Suppressor macrophage treated with lipopolysaccharide for 1 hour (primary cell): ENCODE measurements around the gene AGPAT2.

ENCODE experiments used
- DNase-seq, 3 donors: peaks; one replicate each; pipeline ENCODE4 v3.0.0-alpha.2; 2020 to 2022

Gene AGPAT2

DNA sequence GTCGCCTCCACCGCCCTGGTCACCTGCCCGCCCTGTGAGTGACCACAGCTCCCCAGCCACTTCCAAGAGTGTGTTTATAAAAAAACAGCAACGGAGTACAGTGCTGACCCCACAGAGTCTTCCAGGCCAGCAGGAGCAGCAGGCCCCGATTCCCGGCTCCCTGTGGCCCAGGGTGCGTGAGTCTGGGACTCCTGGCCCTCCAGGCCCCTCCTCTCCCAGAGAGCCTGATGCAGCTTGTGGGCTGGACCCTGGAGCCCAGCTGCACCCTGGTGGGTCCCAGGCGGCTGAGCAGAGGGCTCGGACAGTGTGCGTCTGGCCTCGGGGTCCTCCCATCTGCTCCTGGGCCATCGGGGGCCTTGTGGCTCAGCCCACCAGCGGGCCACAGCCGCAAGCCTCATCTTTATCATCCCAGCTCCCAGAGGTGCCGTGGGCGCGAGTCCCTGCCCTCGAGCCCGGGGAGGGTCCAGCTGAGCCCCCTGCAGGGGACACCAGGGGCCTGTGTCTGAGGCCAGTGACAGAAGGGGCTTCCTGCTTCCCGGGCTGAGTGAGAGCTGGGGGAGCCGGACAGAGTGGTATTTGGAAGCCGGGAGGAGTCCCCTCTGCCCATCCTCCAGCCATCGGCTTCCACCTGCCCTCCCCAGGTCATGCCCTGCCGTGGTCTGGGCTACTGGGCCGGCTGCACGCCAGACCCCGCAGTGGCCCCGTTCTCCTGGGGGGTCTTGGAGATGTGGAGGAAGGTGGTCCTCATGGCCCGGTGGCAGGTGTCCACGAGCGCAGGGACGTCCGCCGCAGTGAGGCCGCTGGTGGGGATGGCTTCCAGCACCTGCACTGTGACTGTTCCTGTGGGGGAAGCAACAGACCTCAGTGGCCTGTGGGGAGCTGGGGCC lies 13.9 kb downstream of the AGPAT2 start:
- DNase-seq: no peak

GRCh38 chr9:136672431-136673087 lies 14.7 kb downstream of the AGPAT2 start:
- DNase-seq: no peak

DNA sequence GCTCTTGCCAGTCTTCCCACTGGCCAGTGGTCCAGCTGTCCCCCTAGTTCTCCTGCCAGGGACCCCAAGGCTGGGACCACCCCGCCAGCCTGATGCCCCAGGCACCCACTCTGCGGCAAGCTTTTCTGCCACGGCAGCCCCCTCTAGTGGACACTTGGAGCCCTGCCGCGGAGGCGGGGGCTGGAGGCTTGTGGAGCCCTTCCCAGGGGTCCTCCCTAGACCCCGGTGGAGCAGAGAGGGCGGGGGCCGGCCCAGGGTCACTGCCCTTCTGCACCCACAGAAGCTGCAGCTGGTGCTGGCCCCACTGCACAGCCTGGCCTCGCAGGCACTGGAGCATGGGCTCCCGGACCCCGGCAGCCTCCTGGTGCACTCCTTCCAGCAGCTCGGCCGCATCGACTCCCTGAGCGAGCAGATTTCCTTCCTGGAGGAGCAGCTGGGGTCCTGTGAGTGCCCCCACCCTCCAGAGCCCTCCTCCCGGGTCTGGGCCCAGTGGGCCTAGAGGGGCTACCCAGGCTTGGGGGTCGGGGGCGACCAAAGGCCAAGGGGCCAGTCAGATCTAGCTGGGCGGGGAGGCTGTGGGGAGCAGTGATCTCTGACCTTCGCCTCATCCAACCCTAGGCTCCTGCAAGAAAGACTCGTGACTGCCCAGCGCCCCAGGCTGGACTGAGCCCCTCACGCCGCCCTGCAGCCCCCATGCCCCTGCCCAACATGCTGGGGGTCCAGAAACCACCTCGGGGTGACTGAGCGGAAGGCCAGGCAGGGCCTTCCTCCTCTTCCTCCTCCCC lies 15.4 kb downstream of the AGPAT2 start:
- peak; percentile 48 to 72 (median 56) for DNase-seq

- no peak for DNase-seq
These were observed 16.0 kb downstream of the AGPAT2 start for GRCh38 chr9:136671254-136671614.

GRCh38 chr9:136670576-136671253 lies 16.5 kb downstream of the AGPAT2 start:
- DNase-seq: no peak

GRCh38 chr9:136669791-136670464 lies 17.3 kb downstream of the AGPAT2 start:
- no peak for DNase-seq

DNA sequence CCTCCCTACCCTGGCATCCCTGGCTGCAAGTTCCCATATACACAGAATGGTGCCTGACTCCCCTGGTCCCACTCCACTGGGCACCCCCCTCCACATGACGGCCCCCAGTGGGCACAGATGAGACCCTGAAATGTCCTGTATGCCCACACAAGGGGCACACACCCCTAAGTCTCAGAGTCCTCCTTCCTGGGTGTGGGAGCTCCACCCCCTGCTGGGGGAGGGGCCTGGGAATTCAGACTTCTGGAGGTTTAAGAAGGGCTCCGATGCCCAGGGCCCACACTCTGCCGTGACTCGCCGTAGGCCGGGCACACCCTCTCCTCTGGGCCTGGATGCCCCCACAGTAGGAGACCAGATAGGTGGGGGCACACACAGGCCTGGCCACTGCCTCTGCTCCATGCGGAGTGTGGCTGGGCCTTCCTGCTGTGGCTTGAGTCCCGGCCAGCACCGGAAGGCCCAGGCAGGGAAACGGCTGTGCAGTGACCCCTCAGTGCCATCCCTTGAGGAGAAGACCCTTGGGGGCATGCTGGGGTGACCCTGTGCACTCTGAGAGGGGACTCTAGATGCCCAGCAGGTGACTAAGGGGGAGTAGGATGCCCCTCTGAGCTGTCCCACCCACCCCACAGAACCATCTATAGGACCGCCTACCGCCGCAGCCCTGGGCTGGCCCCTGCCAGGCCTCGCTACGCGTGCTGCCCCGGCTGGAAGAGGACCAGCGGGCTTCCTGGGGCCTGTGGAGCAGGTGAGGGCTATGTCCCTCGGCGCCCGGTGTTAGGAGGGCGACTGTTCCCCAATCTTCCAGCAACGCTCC lies 18.1 kb downstream of the AGPAT2 start:
- peak in 2 of 3 donors; percentile 37 to 52 for DNase-seq

- no peak for DNase-seq
These were observed 19.1 kb downstream of the AGPAT2 start for GRCh38 chr9:136667940-136668760.

- no peak for DNase-seq
These were observed 19.9 kb downstream of the AGPAT2 start for GRCh38 chr9:136667214-136667939.

DNA sequence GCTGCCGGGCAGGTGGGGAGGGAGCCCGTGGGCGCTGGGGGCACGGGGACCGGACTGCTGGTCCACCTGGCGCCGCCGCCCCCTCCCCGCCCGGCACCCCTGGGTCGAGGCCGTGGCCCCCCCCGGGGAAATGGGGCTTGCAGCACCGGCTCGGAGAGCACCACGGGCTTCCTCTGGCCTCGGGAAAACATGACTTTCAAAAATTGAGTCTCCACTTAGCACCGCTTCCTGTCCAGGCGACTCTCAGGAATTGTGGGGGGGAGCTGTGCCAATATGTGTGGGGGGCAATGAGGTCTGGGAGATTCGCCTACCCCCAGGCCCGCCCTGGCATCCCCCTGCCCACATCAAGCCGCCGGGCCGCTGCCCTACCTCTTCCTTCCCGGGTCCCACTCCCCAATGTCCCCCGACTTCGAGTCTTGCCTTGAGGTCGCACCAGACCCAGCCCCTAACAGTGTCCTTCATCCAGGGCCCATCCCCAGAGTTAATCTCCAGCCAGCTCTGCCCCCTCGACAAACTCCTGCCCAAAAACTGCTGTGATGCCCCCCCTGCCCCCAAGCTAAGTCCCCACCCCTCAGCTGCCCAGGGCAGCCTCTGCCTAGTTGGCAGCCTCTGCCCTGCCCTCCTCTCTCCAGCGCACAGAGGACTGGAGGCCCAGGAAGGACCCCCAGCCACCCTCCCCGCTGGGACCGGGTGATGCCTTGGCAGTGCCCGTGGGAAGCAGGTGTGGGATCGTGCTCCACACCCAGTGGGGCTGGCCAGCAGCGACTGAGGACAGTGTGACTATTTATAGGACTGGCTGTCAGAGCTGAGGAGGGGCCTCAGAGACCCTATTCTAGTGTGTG lies 20.7 kb downstream of the AGPAT2 start:
- DNase-seq: no peak

DNA sequence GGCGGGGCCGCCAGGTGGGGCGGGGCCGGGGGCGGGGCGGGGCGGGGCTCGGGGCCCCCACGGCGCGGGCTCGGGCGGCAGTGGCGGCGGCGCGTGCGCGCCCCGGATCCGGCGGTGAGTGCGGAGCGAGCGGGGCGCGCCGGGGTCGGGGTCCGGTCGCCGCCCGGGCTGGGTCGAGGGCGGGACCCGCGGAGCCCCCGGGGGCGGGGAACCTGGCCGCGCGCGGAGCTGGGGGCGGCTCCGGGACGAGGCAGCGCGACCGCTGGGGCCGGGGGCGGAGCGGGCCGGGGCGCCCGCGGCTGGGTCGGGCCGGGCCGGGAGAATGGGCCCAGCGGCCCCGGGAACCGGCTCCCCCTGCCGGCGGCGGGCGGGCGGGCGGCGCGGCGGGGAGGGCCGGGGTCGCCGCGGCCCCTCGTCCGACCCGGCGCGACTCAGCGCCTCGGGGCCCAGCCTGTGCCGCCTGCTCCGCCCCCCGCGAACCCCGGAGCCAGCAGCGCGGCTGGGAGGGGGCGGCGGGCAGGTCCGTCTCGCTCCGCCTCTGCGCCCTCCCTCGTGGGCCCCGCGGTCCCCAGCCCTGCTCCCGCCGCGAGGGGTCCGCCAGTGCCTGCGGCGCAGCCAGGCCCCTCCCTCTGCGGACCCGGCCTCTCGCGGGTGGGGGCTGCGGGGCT lies 21.4 kb downstream of the AGPAT2 start:
- DNase-seq: peak in 2 of 3 donors; percentile 27 to 64

DNA sequence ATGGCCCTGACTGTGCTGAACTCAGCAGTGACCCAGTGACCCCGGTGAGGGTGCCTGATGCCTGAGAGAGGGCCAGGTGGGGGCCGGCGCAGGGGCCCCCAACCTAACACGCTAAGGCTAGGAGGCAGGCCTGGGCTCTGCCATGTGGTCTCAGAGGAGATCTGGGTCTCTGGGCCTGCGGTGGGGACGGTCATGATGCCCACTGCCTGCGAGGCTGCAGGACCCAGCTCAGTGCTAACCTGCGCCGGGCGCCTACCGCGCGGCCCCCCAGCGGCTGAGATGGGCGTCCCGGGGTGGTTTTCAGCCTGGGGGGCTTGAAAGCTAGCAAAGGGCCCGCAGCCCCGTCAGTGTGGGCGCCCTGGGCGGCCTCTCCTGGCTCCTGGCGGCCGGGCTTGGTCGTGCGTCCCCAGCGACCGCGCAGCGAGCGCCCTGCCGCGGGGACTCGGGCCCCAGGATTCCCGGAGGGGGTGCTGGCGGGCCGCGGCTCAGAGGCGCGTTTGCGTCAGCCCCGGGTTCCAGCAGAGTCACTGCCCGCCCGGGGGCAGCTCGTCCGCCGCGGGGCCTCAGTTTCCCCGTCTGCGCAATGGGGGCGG lies 22.1 kb downstream of the AGPAT2 start:
- peak; percentile 48 to 81 (median 64) for DNase-seq

GRCh38 chr9:136664000-136664915 lies 23.0 kb downstream of the AGPAT2 start:
- no peak for DNase-seq

- no peak for DNase-seq
These were observed 24.3 kb downstream of the AGPAT2 start, which contains the start of gene EGFL7 for GRCh38 chr9:136662656-136663581. Gene EGFL7, plus strand, starts transcription at chr9:136662916. Its CDS starts 5,367 bp downstream, at chr9:136668283.

GRCh38 chr9:136662326-136662655 lies 25.0 kb downstream of the AGPAT2 start:
- no peak for DNase-seq
